GM12878 (cell line): ENCODE data around the gene AFG1L. TPM values are rescaled to one million over a fixed set of nuclear protein-coding genes. Genes with fewer than 3 reads are reported as not detected.

Source experiments
- ATAC-seq: fragments of 200-7000 bp; cut with Tn5 transposase; 3 replicates; pipeline ENCODE4 v1.9.1; 2020; ENCODE audit warnings: mild to moderate bottlenecking, moderate library complexity
- BruUV-seq: library from RNA; stranded (reverse); fragments of 400-500 nt; replicated peaks from 2 replicates; lab custom pipeline; 2021; lab: Mats Ljungman, UMichigan
- CTCF ChIA-PET: fragments of 300-600 bp; sonication (Branson Sonifier 250); formaldehyde crosslinking; extraction: SDS; loops from one replicate; lab custom pipeline; 2021; ENCODE audit warnings: inconsistent platforms; lab: Yijun Ruan, JAX
- POLR2A ChIA-PET: fragments of 350-600 bp; formaldehyde crosslinking; extraction: SDS; loops from one replicate; lab custom pipeline; 2021; ENCODE audit warnings: inconsistent platforms; lab: Charles Lee
- RAD21 ChIA-PET: fragments of 300-600 bp; sonication (Branson Sonifier 250); formaldehyde crosslinking; loops from one replicate; lab custom pipeline; 2023; ENCODE audit warnings: antibody characterized with exemption; ENCODE audit not compliant: unreplicated experiment; lab: Charles Lee
- SMC1A ChIA-PET: fragments of 300-600 bp; sonication (Branson Sonifier 250); formaldehyde crosslinking; loops from one replicate; lab custom pipeline; 2023; ENCODE audit not compliant: unreplicated experiment, uncharacterized antibody; lab: Charles Lee
- DNase-seq: peaks from one replicate; pipeline ENCODE4 v3.0.0-alpha.2; 2011; ENCODE audit warnings: low read depth, low spot score
- FAIRE-seq: peaks from 3 replicates; lab custom pipeline; 2011; peaks lifted over from hg19 to GRCh38; lab: Jason Lieb, UNC
- H2AFZ ChIP-seq: 2 replicates; pipeline ENCODE4 v1.6.0; 2011; ENCODE audit warnings: low read depth, low read length, control low read depth; ENCODE audit not compliant: control insufficient read depth
- H3K27ac ChIP-seq: 2 replicates; pipeline ENCODE4 v1.5.1; 2011; ENCODE audit warnings: control low read depth; ENCODE audit not compliant: control insufficient read depth, insufficient read depth
- H3K27me3 ChIP-seq, 2 experiments: replicated peaks in 1 of 2; 2 replicates each; pipeline versions ENCODE4 v1.6.0 to v1.6.1; 2011; ENCODE audit warnings: low read length in 1 of 2; ENCODE audit not compliant: control insufficient read depth in 2 of 2, insufficient read depth in 2 of 2
- H3K36me3 ChIP-seq, 2 experiments: 2 replicates each; pipeline ENCODE4 v1.5.1; 2011; ENCODE audit warnings: low read length in 1 of 2; ENCODE audit not compliant: control insufficient read depth in 2 of 2, insufficient read depth in 2 of 2
- H3K4me1 ChIP-seq: 2 replicates; pipeline ENCODE4 v1.6.1; 2011; ENCODE audit warnings: mild to moderate bottlenecking, low read length, moderate library complexity, mixed read lengths; ENCODE audit not compliant: control insufficient read depth, insufficient read depth
- H3K4me2 ChIP-seq: 2 replicates; pipeline ENCODE4 v1.6.0; 2011; ENCODE audit warnings: control low read depth; ENCODE audit not compliant: control insufficient read depth, insufficient read depth
- H3K4me3 ChIP-seq: fragments of 200-600 bp; sonication (generic); 2 replicates; pipeline ENCODE4 v1.5.1; 2016
- H3K79me2 ChIP-seq: 2 replicates; pipeline ENCODE4 v1.6.0; 2011; ENCODE audit warnings: low read length; ENCODE audit not compliant: control insufficient read depth, insufficient read depth
- H3K9ac ChIP-seq: 2 replicates; pipeline ENCODE4 v1.8.0; 2011; ENCODE audit warnings: low read length, control low read depth, mixed read lengths; ENCODE audit not compliant: control insufficient read depth, insufficient read depth
- H3K9me3 ChIP-seq: replicated peaks from 3 replicates; pipeline ENCODE4 v1.5.1; 2011; ENCODE audit warnings: mild to moderate bottlenecking, low read length; ENCODE audit not compliant: control insufficient read depth, insufficient read depth
- H4K20me1 ChIP-seq: 2 replicates; pipeline ENCODE4 v1.6.0; 2011; ENCODE audit not compliant: control insufficient read depth, insufficient read depth
- BACH1 ChIP-seq: fragments of 450-650 bp; IDR thresholded peaks from 2 replicates; pipeline ENCODE4 v1.6.1; 2017; ENCODE audit warnings: mild to moderate bottlenecking, borderline replicate concordance
- CBX3 ChIP-seq: fragments of 200-600 bp; sonication (generic); IDR thresholded peaks from 2 replicates; pipeline ENCODE4 v1.6.1; 2016; ENCODE audit warnings: low read depth, borderline replicate concordance
- HDAC6 ChIP-seq: fragments of 200-600 bp; sonication (generic); IDR thresholded peaks from one replicate; pipeline ENCODE4 v1.8.0; 2017; ENCODE audit warnings: antibody characterized with exemption; ENCODE audit not compliant: unreplicated experiment
- NBN ChIP-seq: fragments of 450-650 bp; IDR thresholded peaks from 2 replicates; pipeline ENCODE4 v1.6.1; 2016
- SREBF2 ChIP-seq: IDR thresholded peaks from 2 replicates; pipeline ENCODE4 v1.6.1; 2012; ENCODE audit warnings: mild to moderate bottlenecking, low read length
- STAT1 ChIP-seq: fragments of 450-650 bp; conservative IDR thresholded peaks from 2 replicates; pipeline ENCODE4 v1.6.1; 2014; ENCODE audit warnings: antibody characterized with exemption, mild to moderate bottlenecking
- SUPT20H ChIP-seq: IDR thresholded peaks from 2 replicates; pipeline ENCODE4 v1.6.1; 2011; ENCODE audit warnings: low read depth, mild to moderate bottlenecking, low read length, moderate library complexity, borderline replicate concordance; ENCODE audit not compliant: control insufficient read depth
- ZNF274 ChIP-seq: IDR thresholded peaks from one replicate; pipeline ENCODE4 v1.8.0; 2011; ENCODE audit not compliant: insufficient read length, insufficient read depth
- WGBS: methylation state at CpG from one replicate; pipeline ENCODE4 v1.1.6; 2016; ENCODE audit warnings: low lambda C conversion rate; ENCODE audit not compliant: insufficient replicate concordance, insufficient coverage; ENCODE audit errors: missing lambda C conversion rate; 5-methylcytosine and 5-hydroxymethylcytosine counted together
- in situ Hi-C: fragments of 300-500 bp; cut with MboI; formaldehyde crosslinking; loops from 9 replicates; pipeline ENCODE4 v1.14.3; 2018; ENCODE audit warnings: mixed read lengths
- intact Hi-C: fragments of 100-400 bp; cut with micrococcal nuclease; formaldehyde crosslinking; loops from one replicate; pipeline ENCODE4 v1.14.2; 2022; ENCODE audit not compliant: unreplicated experiment
- polyA plus RNA-seq, 11 experiments: library from polyadenylated mRNA; depleted of rRNA in 4 of 11; unstranded in 6 of 11; stranded (reverse) in 5 of 11; fragments of >200 nt; fragmentation: Nextera tagmentation in 4 of 11; fragmentation: Illumina TruSeq in 1 of 11; extraction: Ambion mirVana in 4 of 11; extraction: Trizol in 1 of 11; gene quantifications; 1 replicate in 1 of 11; 2 replicates in 10 of 11; pipeline versions ENCODE4 v1.2.1 to v1.2.3, GENCODE V29; 2011 to 2016; ENCODE audit warnings: inconsistent platforms in 2 of 11, missing spikeins in 2 of 11, low read depth in 1 of 11
- total RNA-seq, 4 experiments: library from RNA; depleted of rRNA in 3 of 4; stranded (reverse); fragments of >200 nt in 3 of 4; fragmentation: Illumina TruSeq in 1 of 4; extraction: Trizol in 1 of 4; gene quantifications; 2 replicates each; pipeline versions ENCODE4 v1.2.1 to v1.2.3, GENCODE V29; 2013 to 2021
- TF ChIP-seq, protein P1 (sequence below): IDR thresholded peaks from 2 replicates; pipeline ENCODE4 v1.6.1; 2012; ENCODE audit warnings: low read depth, low read length, improper control_type of control experiment
- TF ChIP-seq, protein P2 (sequence below): fragments of 150-350 bp; IDR thresholded peaks from 2 replicates; pipeline ENCODE4 v1.6.1; 2014; ENCODE audit warnings: mild to moderate bottlenecking, low read depth, low read length
- TF ChIP-seq, protein P3 (sequence below): fragments of 450-650 bp; IDR thresholded peaks from 2 replicates; pipeline ENCODE4 v1.6.1; 2018; ENCODE audit warnings: borderline replicate concordance, mild to moderate bottlenecking; ENCODE audit not compliant: partially characterized antibody
- TF ChIP-seq, protein P4 (sequence below): fragments of 450-650 bp; IDR thresholded peaks from 2 replicates; pipeline ENCODE4 v1.6.1; 2018; ENCODE audit warnings: mild to moderate bottlenecking, low read depth, moderate library complexity; ENCODE audit not compliant: partially characterized antibody
- TF ChIP-seq, protein P5 (sequence below): fragments of 450-650 bp; formaldehyde crosslinking; IDR thresholded peaks from 2 replicates; pipeline ENCODE4 v1.4.0; 2022; ENCODE audit warnings: mild to moderate bottlenecking, moderate library complexity

AFG1L gene
- total and polyA plus RNA-seq, 10 of the 15 experiments (the other 5 are each of a cell fraction or from before 2014, with no cell fraction given) = 2.3 to 9.0 (median 4.3) TPM

DNA sequence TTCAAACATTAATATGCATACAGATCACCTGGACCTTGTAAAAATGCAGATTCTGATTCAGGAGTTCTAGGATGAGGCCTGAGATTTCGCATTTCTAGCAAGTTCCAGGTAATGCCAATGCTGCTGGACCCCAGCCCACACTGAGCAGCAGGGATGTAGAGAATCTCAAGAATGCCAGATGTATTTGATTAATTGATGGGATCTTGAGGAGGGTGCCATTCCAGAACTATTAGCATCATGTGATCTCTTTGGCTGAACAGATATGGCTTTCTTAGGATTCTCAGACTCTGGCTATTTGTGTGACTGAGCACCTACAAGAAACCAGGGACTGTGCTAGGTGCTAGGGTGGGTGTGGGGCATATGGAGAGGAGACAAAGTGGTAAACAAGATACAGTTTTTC, 17.6 kb upstream of the AFG1L start:
- BruUV-seq = no TSS peak
- in situ Hi-C loops = no loop called here
- POLR2A ChIA-PET = no interaction called here
- no peak for DNase-seq
- Histone ChIP-seq H3K4me3 (no peak overlapping the region), H3K9ac (no peak overlapping the region), H3K79me2 (no peaks in the 10 kb centered on the region), H3K9me3 (no peaks in the 10 kb centered on the region), H3K4me2 (no peak overlapping the region), H3K4me1 (no peaks in the 10 kb centered on the region), H4K20me1 (no peaks in the 10 kb centered on the region), H3K36me3 (no peaks in the 10 kb centered on the region), H3K27me3 (no peaks in the 10 kb centered on the region), H3K27ac (no peak overlapping the region), H2AFZ (no peak overlapping the region)
- CTCF ChIA-PET = no interaction called here
- ATAC-seq = no peak
- no peak for FAIRE-seq
- 86% methylated on average over 1 of the region's 1 CpG for WGBS
- SMC1A ChIA-PET = no interaction called here
- RAD21 ChIA-PET = no interaction called here
- intact Hi-C loops = no loop called here
- TF ChIP-seq CBX3 (no peak), ZNF274 (no peak), HDAC6 (no peak), BACH1 (no peak), SUPT20H (no peak), NBN (no peak), SREBF2 (no peak), STAT1 (no peak)
- TF ChIP-seq, protein P1, sequence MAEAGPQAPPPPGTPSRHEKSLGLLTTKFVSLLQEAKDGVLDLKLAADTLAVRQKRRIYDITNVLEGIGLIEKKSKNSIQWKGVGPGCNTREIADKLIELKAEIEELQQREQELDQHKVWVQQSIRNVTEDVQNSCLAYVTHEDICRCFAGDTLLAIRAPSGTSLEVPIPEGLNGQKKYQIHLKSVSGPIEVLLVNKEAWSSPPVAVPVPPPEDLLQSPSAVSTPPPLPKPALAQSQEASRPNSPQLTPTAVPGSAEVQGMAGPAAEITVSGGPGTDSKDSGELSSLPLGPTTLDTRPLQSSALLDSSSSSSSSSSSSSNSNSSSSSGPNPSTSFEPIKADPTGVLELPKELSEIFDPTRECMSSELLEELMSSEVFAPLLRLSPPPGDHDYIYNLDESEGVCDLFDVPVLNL = no peak
- TF ChIP-seq, protein P2, sequence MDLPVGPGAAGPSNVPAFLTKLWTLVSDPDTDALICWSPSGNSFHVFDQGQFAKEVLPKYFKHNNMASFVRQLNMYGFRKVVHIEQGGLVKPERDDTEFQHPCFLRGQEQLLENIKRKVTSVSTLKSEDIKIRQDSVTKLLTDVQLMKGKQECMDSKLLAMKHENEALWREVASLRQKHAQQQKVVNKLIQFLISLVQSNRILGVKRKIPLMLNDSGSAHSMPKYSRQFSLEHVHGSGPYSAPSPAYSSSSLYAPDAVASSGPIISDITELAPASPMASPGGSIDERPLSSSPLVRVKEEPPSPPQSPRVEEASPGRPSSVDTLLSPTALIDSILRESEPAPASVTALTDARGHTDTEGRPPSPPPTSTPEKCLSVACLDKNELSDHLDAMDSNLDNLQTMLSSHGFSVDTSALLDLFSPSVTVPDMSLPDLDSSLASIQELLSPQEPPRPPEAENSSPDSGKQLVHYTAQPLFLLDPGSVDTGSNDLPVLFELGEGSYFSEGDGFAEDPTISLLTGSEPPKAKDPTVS = no peak
- TF ChIP-seq, protein P3, sequence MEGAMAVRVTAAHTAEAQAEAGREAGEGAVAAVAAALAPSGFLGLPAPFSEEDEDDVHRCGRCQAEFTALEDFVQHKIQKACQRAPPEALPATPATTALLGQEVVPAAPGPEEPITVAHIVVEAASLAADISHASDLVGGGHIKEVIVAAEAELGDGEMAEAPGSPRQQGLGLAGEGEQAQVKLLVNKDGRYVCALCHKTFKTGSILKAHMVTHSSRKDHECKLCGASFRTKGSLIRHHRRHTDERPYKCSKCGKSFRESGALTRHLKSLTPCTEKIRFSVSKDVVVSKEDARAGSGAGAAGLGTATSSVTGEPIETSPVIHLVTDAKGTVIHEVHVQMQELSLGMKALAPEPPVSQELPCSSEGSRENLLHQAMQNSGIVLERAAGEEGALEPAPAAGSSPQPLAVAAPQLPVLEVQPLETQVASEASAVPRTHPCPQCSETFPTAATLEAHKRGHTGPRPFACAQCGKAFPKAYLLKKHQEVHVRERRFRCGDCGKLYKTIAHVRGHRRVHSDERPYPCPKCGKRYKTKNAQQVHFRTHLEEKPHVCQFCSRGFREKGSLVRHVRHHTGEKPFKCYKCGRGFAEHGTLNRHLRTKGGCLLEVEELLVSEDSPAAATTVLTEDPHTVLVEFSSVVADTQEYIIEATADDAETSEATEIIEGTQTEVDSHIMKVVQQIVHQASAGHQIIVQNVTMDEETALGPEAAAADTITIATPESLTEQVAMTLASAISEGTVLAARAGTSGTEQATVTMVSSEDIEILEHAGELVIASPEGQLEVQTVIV = no peak
- TF ChIP-seq, protein P4, sequence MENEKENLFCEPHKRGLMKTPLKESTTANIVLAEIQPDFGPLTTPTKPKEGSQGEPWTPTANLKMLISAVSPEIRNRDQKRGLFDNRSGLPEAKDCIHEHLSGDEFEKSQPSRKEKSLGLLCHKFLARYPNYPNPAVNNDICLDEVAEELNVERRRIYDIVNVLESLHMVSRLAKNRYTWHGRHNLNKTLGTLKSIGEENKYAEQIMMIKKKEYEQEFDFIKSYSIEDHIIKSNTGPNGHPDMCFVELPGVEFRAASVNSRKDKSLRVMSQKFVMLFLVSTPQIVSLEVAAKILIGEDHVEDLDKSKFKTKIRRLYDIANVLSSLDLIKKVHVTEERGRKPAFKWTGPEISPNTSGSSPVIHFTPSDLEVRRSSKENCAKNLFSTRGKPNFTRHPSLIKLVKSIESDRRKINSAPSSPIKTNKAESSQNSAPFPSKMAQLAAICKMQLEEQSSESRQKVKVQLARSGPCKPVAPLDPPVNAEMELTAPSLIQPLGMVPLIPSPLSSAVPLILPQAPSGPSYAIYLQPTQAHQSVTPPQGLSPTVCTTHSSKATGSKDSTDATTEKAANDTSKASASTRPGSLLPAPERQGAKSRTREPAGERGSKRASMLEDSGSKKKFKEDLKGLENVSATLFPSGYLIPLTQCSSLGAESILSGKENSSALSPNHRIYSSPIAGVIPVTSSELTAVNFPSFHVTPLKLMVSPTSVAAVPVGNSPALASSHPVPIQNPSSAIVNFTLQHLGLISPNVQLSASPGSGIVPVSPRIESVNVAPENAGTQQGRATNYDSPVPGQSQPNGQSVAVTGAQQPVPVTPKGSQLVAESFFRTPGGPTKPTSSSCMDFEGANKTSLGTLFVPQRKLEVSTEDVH = no peak
- TF ChIP-seq, protein P5, sequence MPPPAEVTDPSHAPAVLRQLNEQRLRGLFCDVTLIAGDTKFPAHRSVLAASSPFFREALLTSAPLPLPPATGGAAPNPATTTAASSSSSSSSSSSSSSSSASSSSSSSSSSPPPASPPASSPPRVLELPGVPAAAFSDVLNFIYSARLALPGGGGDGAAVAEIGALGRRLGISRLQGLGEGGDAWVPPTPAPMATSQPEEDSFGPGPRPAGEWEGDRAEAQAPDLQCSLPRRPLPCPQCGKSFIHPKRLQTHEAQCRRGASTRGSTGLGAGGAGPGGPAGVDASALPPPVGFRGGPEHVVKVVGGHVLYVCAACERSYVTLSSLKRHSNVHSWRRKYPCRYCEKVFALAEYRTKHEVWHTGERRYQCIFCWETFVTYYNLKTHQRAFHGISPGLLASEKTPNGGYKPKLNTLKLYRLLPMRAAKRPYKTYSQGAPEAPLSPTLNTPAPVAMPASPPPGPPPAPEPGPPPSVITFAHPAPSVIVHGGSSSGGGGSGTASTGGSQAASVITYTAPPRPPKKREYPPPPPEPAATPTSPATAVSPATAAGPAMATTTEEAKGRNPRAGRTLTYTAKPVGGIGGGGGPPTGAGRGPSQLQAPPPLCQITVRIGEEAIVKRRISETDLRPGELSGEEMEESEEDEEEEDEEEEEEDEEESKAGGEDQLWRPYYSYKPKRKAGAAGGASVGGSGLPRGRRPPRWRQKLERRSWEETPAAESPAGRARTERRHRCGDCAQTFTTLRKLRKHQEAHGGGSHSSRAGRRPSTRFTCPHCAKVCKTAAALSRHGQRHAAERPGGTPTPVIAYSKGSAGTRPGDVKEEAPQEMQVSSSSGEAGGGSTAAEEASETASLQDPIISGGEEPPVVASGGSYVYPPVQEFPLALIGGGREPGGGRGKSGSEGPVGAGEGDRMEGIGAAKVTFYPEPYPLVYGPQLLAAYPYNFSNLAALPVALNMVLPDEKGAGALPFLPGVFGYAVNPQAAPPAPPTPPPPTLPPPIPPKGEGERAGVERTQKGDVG (CRISPR knock-in tag) = no peak
